GM18951 (cell line): ENCODE results near the gene WWC1.
"Not testable (repeated sequence)": the region's sequence is repeated elsewhere in the genome, so short reads cannot be mapped to it uniquely, and the experiment has no call there.

Experiments
- POLR2A ChIP-seq: IDR thresholded peaks from 4 replicates; pipeline ENCODE4 v1.6.1; 2011; ENCODE audit warnings: mild to moderate bottlenecking; ENCODE audit not compliant: insufficient read length, insufficient read depth; ENCODE audit errors: extremely low read depth
- in situ Hi-C: fragments of 300-500 bp; cut with MboI; formaldehyde crosslinking; loops from one replicate; pipeline ENCODE4 v1.12.0; 2022; ENCODE audit warnings: low sequenced_read_pairs, mixed read lengths, inconsistent platforms; ENCODE audit not compliant: unreplicated experiment

The WWC1 gene

GRCh38 chr5:168270476-168270875 is 21.0 kb upstream of the WWC1 start:
- in situ Hi-C loops: loop anchor here (25.0 kb wide), 1 partner anchor 717 kb away; no protein-coding TSS in a partner anchor
- no peak for TF ChIP-seq POLR2A

GRCh38 chr5:168273056-168273980 is 18.1 kb upstream of the WWC1 start:
- in situ Hi-C loops: loop anchor here (25.0 kb wide), 1 partner anchor 714 kb away; no protein-coding TSS in a partner anchor
- TF ChIP-seq POLR2A: no peak

- in situ Hi-C loops: loop anchor here (25.0 kb wide), 1 partner anchor 713 kb away; no protein-coding TSS in a partner anchor
- TF ChIP-seq POLR2A: no peak
Observed at GRCh38 chr5:168274406-168274805, 17.0 kb upstream of the WWC1 start.

- in situ Hi-C loops: no loop called here
Observed at GRCh38 chr5:168275940-168276339, 15.5 kb upstream of the WWC1 start.

GRCh38 chr5:168282120-168282519 is 9.3 kb upstream of the WWC1 start:
- no peak for TF ChIP-seq POLR2A
- in situ Hi-C loops: no loop called here

More at GRCh38 chr5:168275940-168276339, 15.5 kb upstream of the WWC1 start:
- TF ChIP-seq POLR2A: no peak

- TF ChIP-seq POLR2A: no peak
- in situ Hi-C loops: no loop called here
Observed at GRCh38 chr5:168284809-168285208, 6.6 kb upstream of the WWC1 start.

- in situ Hi-C loops: no loop called here
Observed at GRCh38 chr5:168285696-168286095, 5.7 kb upstream of the WWC1 start.

GRCh38 chr5:168286386-168286785 is 5.1 kb upstream of the WWC1 start:
- in situ Hi-C loops: no loop called here
- TF ChIP-seq POLR2A: no peak

More at GRCh38 chr5:168285696-168286095, 5.7 kb upstream of the WWC1 start:
- TF ChIP-seq POLR2A: no peak

- in situ Hi-C loops: not testable (repeated sequence)
Observed at GRCh38 chr5:168286863-168287262, 4.6 kb upstream of the WWC1 start.

- in situ Hi-C loops: no loop called here
Observed at GRCh38 chr5:168287362-168287761, 4.1 kb upstream of the WWC1 start.

GRCh38 chr5:168288349-168289245 is 2.8 kb upstream of the WWC1 start:
- in situ Hi-C loops: no loop called here

More at GRCh38 chr5:168287362-168287761, 4.1 kb upstream of the WWC1 start:
- TF ChIP-seq POLR2A: no peak

GRCh38 chr5:168290902-168291341 is 523 bp upstream of the WWC1 start:
- in situ Hi-C loops: no loop called here
- no peak for TF ChIP-seq POLR2A

More at GRCh38 chr5:168288349-168289245, 2.8 kb upstream of the WWC1 start:
- TF ChIP-seq POLR2A: no peak
